CD4-positive, alpha-beta memory T cell (primary cell): ENCODE results near the gene BMPR1B. TPM values are rescaled to one million over a fixed set of nuclear protein-coding genes. Genes with fewer than 3 reads are reported as not detected.

Experiments used
- CTCF ChIA-PET: fragments of 350-600 bp; sonication (Branson Sonifier 250); formaldehyde crosslinking; loops from one replicate; lab custom pipeline; 2021; ENCODE audit warnings: inconsistent platforms; ENCODE audit not compliant: partially characterized antibody; lab: Charles Lee
- POLR2A ChIA-PET: fragments of 350-600 bp; sonication (Branson Sonifier 250); formaldehyde crosslinking; loops from one replicate; lab custom pipeline; 2021; ENCODE audit not compliant: partially characterized antibody; lab: Charles Lee
- DNase-seq, 5 donors: peaks; one replicate each; pipeline versions ENCODE4 v3.0.0 to v3.0.0-alpha.2; 2020 to 2022; ENCODE audit warnings: mixed read lengths in 1 of 5
- H3K27ac ChIP-seq: one replicate; pipeline ENCODE4 v1.7.0; 2013; ENCODE audit warnings: low read depth, low read length
- H3K27me3 ChIP-seq: 2 replicates; pipeline ENCODE4 v1.7.0; 2013; ENCODE audit warnings: mild to moderate bottlenecking, low read length, moderate library complexity; ENCODE audit not compliant: insufficient read depth
- H3K36me3 ChIP-seq: 2 replicates; pipeline ENCODE4 v1.7.0; 2013; ENCODE audit warnings: mild to moderate bottlenecking, low read length, moderate library complexity; ENCODE audit not compliant: insufficient read depth
- H3K4me1 ChIP-seq: 2 replicates; pipeline ENCODE4 v1.7.0; 2013; ENCODE audit warnings: mild to moderate bottlenecking, low read length, moderate library complexity; ENCODE audit not compliant: insufficient read depth
- H3K4me3 ChIP-seq, 2 donors: one replicate each; pipeline ENCODE4 v1.7.0; 2013; ENCODE audit warnings: low read length in 2 of 2, mild to moderate bottlenecking in 1 of 2
- H3K9me3 ChIP-seq, 2 donors: one replicate each; pipeline ENCODE4 v1.7.0; 2013; ENCODE audit warnings: low read length in 2 of 2, control low read depth in 1 of 2; ENCODE audit not compliant: control insufficient read depth in 1 of 2
- H3K27ac Mint-ChIP-seq, 7 donors: one replicate each; pipeline ENCODE4 v1.8.0; 2020 to 2021; ENCODE audit warnings: mixed read lengths in 7 of 7, mild to moderate bottlenecking in 6 of 7, inconsistent platforms in 3 of 7, moderate library complexity in 3 of 7
- H3K27me3 Mint-ChIP-seq, 2 donors: one replicate each; pipeline ENCODE4 v1.8.0; 2020 to 2021; ENCODE audit warnings: mixed read lengths in 2 of 2
- H3K36me3 Mint-ChIP-seq, 2 donors: one replicate each; pipeline ENCODE4 v1.8.0; 2020 to 2021; ENCODE audit warnings: mixed read lengths in 2 of 2, inconsistent platforms in 1 of 2, mild to moderate bottlenecking in 1 of 2
- H3K4me1 Mint-ChIP-seq, 4 donors: one replicate each; pipeline ENCODE4 v1.8.0; 2020 to 2021; ENCODE audit warnings: mixed read lengths in 4 of 4, mild to moderate bottlenecking in 1 of 4
- H3K4me3 Mint-ChIP-seq, 8 donors: one replicate each; pipeline ENCODE4 v1.8.0; 2020 to 2021; ENCODE audit warnings: mixed read lengths in 8 of 8, mild to moderate bottlenecking in 7 of 8, moderate library complexity in 6 of 8, inconsistent platforms in 3 of 8
- H3K9me3 Mint-ChIP-seq, 8 donors: one replicate each; pipeline ENCODE4 v1.8.0; 2020 to 2021; ENCODE audit warnings: mixed read lengths in 8 of 8, mild to moderate bottlenecking in 5 of 8, inconsistent platforms in 3 of 8, moderate library complexity in 1 of 8
- intact Hi-C: fragments of 100-400 bp; cut with micrococcal nuclease; formaldehyde crosslinking; loops from one replicate; pipeline ENCODE4 v1.15.1; 2023
- polyA plus RNA-seq, 2 donors: library from polyadenylated mRNA; unstranded; fragments of 300-500 nt; fragmentation: Illumina TruSeq; gene quantifications; one replicate each; pipeline ENCODE4 v1.2.3, GENCODE V29; 2021
- total RNA-seq, 2 experiments: library from RNA; stranded (reverse); gene quantifications; one replicate each; pipeline ENCODE4 v1.2.3, GENCODE V29; 2021

Gene BMPR1B
- total and polyA plus RNA-seq, 4 experiments from 2014 or later: 0.17 TPM; not detected in 3

DNA sequence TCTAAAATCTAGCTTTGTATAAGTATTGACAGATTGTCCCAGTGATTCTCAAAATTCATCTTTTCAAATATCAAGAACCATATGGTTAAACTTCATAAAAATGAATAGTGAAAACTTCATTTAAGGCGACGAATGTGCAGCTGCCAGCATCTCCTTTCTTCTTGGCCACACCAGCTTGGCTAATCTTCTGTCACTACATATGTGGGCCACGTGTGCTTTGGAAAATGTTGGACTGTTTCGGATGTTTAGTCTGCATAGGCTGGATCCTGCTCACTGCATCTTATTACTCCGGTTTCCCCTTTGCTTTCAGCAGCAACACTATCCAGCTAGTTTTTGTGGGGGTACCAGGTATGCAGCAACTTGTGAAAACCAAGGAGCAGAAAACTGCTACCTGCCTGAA, 221.9 kb downstream of the BMPR1B start:
- H3K27me3 Mint-ChIP-seq: no peaks in the 10 kb centered on the region
- no peaks in the 10 kb centered on the region for H3K9me3 Mint-ChIP-seq
- H3K36me3 Mint-ChIP-seq: no peaks in the 10 kb centered on the region
- intact Hi-C loops: no loop called here
- no peak overlapping the region for H3K4me3 ChIP-seq
- ChIA-PET POLR2A (no interaction called here), CTCF (no interaction called here)
- H3K4me1 ChIP-seq: no peaks in the 10 kb centered on the region
- DNase-seq: no peak
- no peak overlapping the region for H3K27ac ChIP-seq
- no peak overlapping the region for H3K4me3 Mint-ChIP-seq
- no peak overlapping the region for H3K27ac Mint-ChIP-seq
- H3K36me3 ChIP-seq: no peaks in the 10 kb centered on the region
- H3K4me1 Mint-ChIP-seq: no peaks in the 10 kb centered on the region
- H3K9me3 ChIP-seq: no peaks in the 10 kb centered on the region
- no peaks in the 10 kb centered on the region for H3K27me3 ChIP-seq

DNA sequence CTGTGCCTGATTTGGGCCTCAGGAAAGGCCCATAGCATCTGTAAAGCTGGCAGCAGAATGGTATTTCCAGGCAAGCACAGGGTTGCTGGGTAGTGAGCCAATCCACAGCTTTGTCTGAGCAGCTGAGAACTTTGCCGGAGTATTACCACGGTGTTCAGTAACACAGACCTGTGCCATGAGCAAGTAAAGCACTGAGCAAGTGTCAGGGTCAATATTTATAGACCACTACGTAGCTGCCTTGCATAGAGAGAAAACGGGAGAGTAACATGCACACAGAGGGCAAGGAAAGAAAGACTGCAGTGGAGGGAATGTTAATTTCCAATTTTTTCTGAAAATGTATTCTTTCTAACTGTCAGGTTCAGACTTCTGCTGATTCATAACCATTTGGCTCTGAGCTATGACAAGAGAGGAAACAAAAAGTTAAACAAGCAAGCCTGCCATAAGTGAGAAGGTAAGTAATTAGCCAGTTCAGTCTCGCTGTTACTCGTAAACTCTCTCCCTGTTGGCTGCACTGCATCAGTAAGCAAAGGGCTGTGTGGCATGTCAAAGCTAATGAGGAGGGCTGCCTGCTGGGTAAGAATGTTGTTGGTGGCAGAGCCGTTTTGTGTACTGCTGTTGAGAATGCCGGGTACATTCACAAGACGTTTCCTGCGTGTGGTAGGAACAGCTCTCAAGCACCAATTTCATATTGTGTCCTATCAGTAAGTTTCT, 238.1 kb downstream of the BMPR1B start:
- DNase-seq: no peak

DNA sequence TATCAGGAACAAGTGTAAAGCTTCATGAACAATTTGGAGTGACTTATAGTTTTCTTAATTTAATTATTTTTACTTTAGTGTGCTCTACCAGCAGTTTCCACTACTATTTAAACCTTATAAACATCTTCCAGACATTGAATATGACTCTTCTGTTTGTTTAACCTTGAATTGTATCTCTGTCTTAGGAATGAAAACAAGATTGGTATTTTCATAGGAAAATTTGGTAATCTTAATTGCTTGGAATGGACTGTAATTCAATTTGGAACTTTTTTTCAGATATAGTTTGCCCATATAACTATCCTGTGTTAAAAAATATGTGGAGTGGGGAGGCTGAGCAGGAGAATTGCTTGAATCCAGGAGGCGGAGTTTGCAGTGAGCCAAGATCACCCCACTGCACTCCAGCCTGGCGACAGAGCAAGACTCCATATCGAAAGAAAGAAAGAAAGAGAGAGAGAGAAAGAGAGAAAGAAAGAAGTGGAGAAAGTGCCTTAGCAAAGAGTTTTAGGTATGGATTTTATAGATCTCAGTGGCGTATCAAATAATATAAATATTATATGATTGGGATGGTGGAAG, 242.4 kb downstream of the BMPR1B start:
- intact Hi-C loops: no loop called here
- Mint-ChIP-seq H3K36me3 (no peaks in the 10 kb centered on the region), H3K27me3 (no peaks in the 10 kb centered on the region), H3K9me3 (no peaks in the 10 kb centered on the region), H3K4me1 (peaks cover 0 to 7% (median 5%) of the 10 kb centered on the region in 4 donors), H3K27ac (peak overlapping the region in 1 of 7 donors; percentile 24), H3K4me3 (no peak overlapping the region)
- ChIA-PET CTCF (no interaction called here), POLR2A (no interaction called here)
- H3K27ac ChIP-seq: no peak overlapping the region
- no peaks in the 10 kb centered on the region for H3K9me3 ChIP-seq
- no peaks in the 10 kb centered on the region for H3K27me3 ChIP-seq
- no peaks in the 10 kb centered on the region for H3K36me3 ChIP-seq
- no peak overlapping the region for H3K4me3 ChIP-seq
- no peaks in the 10 kb centered on the region for H3K4me1 ChIP-seq
- DNase-seq: no peak

More for the DNA sequence above, 238.1 kb downstream of the BMPR1B start:
- H3K27ac ChIP-seq: no peak overlapping the region
- Mint-ChIP-seq H3K4me3 (peak overlapping the region in 7 of 8 donors; percentile 4 to 69 (median 18)), H3K27ac (peak overlapping the region in 2 of 7 donors; percentile 2 to 17), H3K36me3 (no peaks in the 10 kb centered on the region), H3K9me3 (peaks cover 0 to 2% (median 0%) of the 10 kb centered on the region in 8 donors), H3K4me1 (peaks cover 0 to 7% (median 6%) of the 10 kb centered on the region in 4 donors), H3K27me3 (no peaks in the 10 kb centered on the region)
- POLR2A ChIA-PET: interaction anchor here (0.9 kb wide), 1 partner anchor 82 kb away, joined by 3 read pairs; no protein-coding TSS in a partner anchor
- no peaks in the 10 kb centered on the region for H3K9me3 ChIP-seq
- intact Hi-C loops: no loop called here
- H3K4me3 ChIP-seq: no peak overlapping the region
- H3K36me3 ChIP-seq: no peaks in the 10 kb centered on the region
- CTCF ChIA-PET: no interaction called here
- no peaks in the 10 kb centered on the region for H3K27me3 ChIP-seq
- H3K4me1 ChIP-seq: no peaks in the 10 kb centered on the region

- Mint-ChIP-seq H3K9me3 (no peaks in the 10 kb centered on the region), H3K4me1 (no peaks in the 10 kb centered on the region), H3K27ac (no peak overlapping the region), H3K36me3 (no peaks in the 10 kb centered on the region), H3K4me3 (no peak overlapping the region), H3K27me3 (peaks cover 0 to 1% of the 10 kb centered on the region in 2 donors)
- Histone ChIP-seq H3K27ac (no peak overlapping the region), H3K9me3 (no peaks in the 10 kb centered on the region), H3K36me3 (no peaks in the 10 kb centered on the region), H3K27me3 (no peaks in the 10 kb centered on the region), H3K4me3 (no peak overlapping the region), H3K4me1 (no peaks in the 10 kb centered on the region)
- intact Hi-C loops: no loop called here
- ChIA-PET CTCF (no interaction called here), POLR2A (no interaction called here)
- DNase-seq: no peak
These were observed 247.2 kb downstream of the BMPR1B start for GRCh38 chr4:95004912-95005311.

DNA sequence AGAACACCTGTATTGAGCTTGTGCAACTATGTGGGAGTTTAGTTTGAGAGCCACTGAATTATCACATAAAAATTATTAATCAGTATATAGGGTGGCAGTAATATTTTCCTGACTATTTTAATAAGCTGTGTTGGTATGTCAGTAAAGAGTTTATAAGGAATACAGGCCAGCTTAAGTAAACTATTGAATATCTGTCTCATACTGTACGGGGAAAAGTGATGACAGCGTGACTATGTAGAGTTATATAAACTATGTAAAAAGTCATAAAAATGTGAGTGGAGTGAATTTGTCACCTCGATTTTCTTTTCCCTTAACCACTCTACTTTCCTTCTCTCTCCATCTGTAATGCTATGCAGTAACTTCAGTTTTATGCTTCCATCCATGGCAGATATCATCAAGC, 250.2 kb downstream of the BMPR1B start:
- H3K36me3 Mint-ChIP-seq: no peaks in the 10 kb centered on the region
- no peaks in the 10 kb centered on the region for H3K36me3 ChIP-seq
- H3K4me1 ChIP-seq: no peaks in the 10 kb centered on the region
- no peaks in the 10 kb centered on the region for H3K9me3 ChIP-seq
- peaks cover 1 to 3% of the 10 kb centered on the region in 2 donors for H3K27me3 Mint-ChIP-seq
- H3K4me3 ChIP-seq: no peak overlapping the region
- H3K4me3 Mint-ChIP-seq: no peak overlapping the region
- intact Hi-C loops: no loop called here
- no peak overlapping the region for H3K27ac ChIP-seq
- no peaks in the 10 kb centered on the region for H3K4me1 Mint-ChIP-seq
- no peak for DNase-seq
- POLR2A ChIA-PET: no interaction called here
- H3K27ac Mint-ChIP-seq: no peak overlapping the region
- CTCF ChIA-PET: no interaction called here
- no peaks in the 10 kb centered on the region for H3K9me3 Mint-ChIP-seq
- H3K27me3 ChIP-seq: no peaks in the 10 kb centered on the region

DNA sequence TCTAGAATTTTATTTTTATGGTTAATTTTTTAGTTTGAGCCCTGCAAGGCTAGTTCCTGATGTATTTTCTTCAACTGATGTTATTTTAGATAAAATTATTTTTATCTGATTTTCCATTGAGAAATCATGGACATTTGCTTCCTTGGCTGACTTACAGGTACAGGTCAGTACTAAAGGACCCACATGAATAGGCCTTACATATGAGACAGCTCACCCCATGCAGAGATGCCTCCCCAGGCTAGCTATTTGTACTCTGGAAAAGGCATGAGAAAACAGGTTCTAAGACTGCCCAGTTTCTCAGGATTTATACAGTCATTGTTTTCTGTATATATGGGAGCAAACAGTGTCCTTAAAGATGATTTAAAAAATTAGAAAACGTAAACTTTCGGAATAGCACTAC, 255.5 kb downstream of the BMPR1B start:
- H3K9me3 Mint-ChIP-seq: no peaks in the 10 kb centered on the region
- Histone ChIP-seq H3K4me1 (no peaks in the 10 kb centered on the region), H3K36me3 (no peaks in the 10 kb centered on the region), H3K4me3 (no peak overlapping the region), H3K9me3 (no peaks in the 10 kb centered on the region), H3K27me3 (no peaks in the 10 kb centered on the region), H3K27ac (no peak overlapping the region)
- CTCF ChIA-PET: no interaction called here
- POLR2A ChIA-PET: no interaction called here
- no peaks in the 10 kb centered on the region for H3K36me3 Mint-ChIP-seq
- no peak overlapping the region for H3K4me3 Mint-ChIP-seq
- peaks cover 0 to 3% of the 10 kb centered on the region in 2 donors for H3K27me3 Mint-ChIP-seq
- no peaks in the 10 kb centered on the region for H3K4me1 Mint-ChIP-seq
- DNase-seq: no peak
- no peak overlapping the region for H3K27ac Mint-ChIP-seq
- intact Hi-C loops: no loop called here

DNA sequence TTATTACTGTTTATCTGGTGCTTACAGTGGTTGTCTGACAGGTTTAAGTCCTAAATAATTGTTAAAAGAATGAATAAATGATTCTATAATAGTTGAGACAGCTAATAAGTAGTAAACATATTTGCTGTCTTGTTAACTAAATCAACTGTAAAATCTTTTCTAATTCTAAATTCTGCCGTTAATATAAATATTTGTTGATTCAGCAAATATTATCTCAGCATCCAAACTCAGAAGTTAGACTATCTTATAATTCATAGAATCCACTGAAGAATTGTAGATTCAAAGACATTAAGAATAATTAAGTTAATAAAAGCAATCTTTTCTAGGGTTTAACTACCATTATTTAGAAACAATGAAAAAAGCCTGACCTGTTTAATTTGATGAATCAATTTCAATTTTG, 256.3 kb downstream of the BMPR1B start:
- no peak for DNase-seq
- H3K27me3 ChIP-seq: no peaks in the 10 kb centered on the region
- no peaks in the 10 kb centered on the region for H3K4me1 Mint-ChIP-seq
- H3K4me3 Mint-ChIP-seq: no peak overlapping the region
- no peaks in the 10 kb centered on the region for H3K9me3 ChIP-seq
- ChIA-PET CTCF (no interaction called here), POLR2A (no interaction called here)
- H3K27ac Mint-ChIP-seq: no peak overlapping the region
- no peak overlapping the region for H3K27ac ChIP-seq
- intact Hi-C loops: no loop called here
- H3K36me3 Mint-ChIP-seq: no peaks in the 10 kb centered on the region
- H3K9me3 Mint-ChIP-seq: no peaks in the 10 kb centered on the region
- H3K4me3 ChIP-seq: no peak overlapping the region
- no peaks in the 10 kb centered on the region for H3K4me1 ChIP-seq
- H3K36me3 ChIP-seq: no peaks in the 10 kb centered on the region
- H3K27me3 Mint-ChIP-seq: peaks cover 0 to 3% of the 10 kb centered on the region in 2 donors
